ENCODE data around the gene DCHS1. TPM values are rescaled to one million over a fixed set of nuclear protein-coding genes. Genes with fewer than 3 reads are reported as not detected.

The DCHS1 gene
- total and polyA plus RNA-seq, 10 donors = 1.9 to 58.8 (median 36.3) TPM

DNA sequence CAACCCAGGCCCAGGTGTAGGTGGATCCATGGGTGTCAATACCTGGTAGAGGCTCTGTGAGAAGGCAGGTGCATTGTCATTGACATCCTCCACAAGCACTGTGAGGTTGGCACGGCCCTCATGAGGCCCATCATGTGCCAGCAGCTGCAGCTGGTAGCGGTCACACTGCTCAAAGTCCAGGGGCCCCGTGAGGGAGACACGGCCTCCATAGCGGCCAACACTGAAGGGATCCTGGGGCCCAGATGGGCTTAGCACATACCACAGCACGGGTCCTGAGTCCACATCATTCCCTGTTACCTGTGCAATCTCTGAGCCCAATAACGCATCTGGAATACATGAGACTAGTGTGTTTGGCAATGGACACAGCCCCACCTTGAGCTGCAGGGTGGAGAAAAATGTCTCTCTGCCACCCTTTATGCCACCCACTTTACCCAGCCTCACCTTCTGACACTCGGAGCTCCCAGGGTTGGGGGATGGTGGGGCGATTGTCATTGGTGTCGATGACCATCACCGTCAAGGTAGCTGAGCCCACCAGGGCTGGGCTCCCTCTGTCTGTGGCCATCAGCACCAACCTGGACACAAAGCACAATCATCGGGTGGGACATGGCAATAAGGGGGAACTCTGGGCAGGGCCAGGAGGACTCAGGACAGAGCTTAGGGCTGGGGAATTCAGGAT lies 30.3 kb downstream of the DCHS1 start:
- Histone ChIP-seq H3K27ac (no peak overlapping the region), H3K27me3 (replicated peaks in 1 of 7) (no peaks in the 10 kb centered on the region), H3K4me3 (no peak overlapping the region), H3K4me1 (peaks cover 12 to 49% (median 24%) of the 10 kb centered on the region in 6 donors), H3K9me3 (no peaks in the 10 kb centered on the region), H3K36me3 (peaks cover 0 to 66% (median 22%) of the 10 kb centered on the region in 6 donors)
- WGBS, 5 donors = 88 to 94% (median 92%) methylated on average over 9 to 12 of the region's 12 CpGs
- DNase-seq = peak; percentile 57
- intact Hi-C loops (cut with DNase I; ENCODE audit: low total_unique reads) = no loop called here
- TF ChIP-seq, protein P1, sequence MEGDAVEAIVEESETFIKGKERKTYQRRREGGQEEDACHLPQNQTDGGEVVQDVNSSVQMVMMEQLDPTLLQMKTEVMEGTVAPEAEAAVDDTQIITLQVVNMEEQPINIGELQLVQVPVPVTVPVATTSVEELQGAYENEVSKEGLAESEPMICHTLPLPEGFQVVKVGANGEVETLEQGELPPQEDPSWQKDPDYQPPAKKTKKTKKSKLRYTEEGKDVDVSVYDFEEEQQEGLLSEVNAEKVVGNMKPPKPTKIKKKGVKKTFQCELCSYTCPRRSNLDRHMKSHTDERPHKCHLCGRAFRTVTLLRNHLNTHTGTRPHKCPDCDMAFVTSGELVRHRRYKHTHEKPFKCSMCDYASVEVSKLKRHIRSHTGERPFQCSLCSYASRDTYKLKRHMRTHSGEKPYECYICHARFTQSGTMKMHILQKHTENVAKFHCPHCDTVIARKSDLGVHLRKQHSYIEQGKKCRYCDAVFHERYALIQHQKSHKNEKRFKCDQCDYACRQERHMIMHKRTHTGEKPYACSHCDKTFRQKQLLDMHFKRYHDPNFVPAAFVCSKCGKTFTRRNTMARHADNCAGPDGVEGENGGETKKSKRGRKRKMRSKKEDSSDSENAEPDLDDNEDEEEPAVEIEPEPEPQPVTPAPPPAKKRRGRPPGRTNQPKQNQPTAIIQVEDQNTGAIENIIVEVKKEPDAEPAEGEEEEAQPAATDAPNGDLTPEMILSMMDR (IDR thresholded peaks at IDR 0.05 in 8 of 11, conservative IDR thresholded peaks at IDR 0.05 in 3 of 11) = no peak
- no peak for TF ChIP-seq POLR2AphosphoS5 (IDR thresholded peaks at IDR 0.05)
- TF ChIP-seq POLR2A (IDR thresholded peaks at IDR 0.05) = no peak

DNA sequence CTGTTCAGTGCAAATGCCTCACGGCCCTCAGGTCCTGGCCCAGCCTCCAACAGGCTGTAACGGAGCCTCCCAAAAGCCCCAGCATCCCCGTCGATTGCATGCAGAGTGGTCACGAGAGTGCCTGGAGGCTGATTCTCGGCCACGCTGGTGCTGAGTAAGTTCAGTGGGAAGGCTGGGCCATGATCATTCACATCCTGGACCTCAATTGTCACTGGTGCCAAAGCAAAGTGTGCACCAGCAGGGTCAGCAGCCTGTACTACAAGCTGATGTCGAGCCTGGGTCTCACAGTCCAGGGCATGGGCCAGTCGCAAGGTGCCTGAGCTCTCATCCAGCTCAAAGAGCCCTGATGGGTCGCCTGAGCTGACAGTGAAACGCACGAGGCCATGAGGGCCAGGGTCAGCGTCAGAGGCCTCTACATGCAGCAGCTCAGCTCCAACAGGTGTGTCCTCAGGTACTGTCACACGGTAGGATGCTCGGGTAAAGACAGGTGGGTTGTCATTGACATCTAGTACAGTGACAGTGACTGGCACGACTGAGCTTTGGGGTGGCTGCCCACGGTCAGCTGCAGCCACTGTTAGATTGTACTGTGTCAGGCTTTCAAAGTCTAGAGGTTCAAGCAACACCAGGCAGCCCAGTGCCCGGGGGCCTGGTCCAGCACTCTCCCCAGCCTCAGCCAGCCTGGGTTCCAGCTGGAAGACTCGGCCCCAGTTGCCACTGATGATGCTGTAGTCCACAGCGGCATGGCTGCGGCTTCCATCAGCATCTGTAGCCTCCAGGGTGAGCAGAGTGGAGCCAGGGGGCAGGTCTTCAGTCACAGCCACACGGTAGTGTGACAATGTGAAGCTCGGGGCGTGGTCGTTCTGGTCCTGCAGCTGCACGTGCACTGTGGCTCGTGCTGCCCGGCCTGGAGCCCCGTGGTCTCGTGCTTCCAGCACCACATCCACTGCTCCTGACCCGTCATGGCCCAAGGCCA lies 31.9 kb downstream of the DCHS1 start:
- H3K27me3 ChIP-seq (replicated peaks in 1 of 7) = no peaks in the 10 kb centered on the region
- peaks cover 18 to 59% (median 34%) of the 10 kb centered on the region in 6 donors for H3K4me1 ChIP-seq
- peaks cover 0 to 50% (median 10%) of the 10 kb centered on the region in 6 donors for H3K36me3 ChIP-seq
- WGBS, 5 donors = 80 to 91% (median 89%) methylated on average over 16 to 31 of the region's 31 CpGs
- intact Hi-C loops (cut with DNase I; ENCODE audit: low total_unique reads) = no loop called here
- TF ChIP-seq POLR2A (IDR thresholded peaks at IDR 0.05) (no peak), POLR2AphosphoS5 (IDR thresholded peaks at IDR 0.05) (peak in 1 of 3 donors; percentile 18)
- peak; percentile 74 for DNase-seq
- H3K4me3 ChIP-seq = no peak overlapping the region
- no peak overlapping the region for H3K27ac ChIP-seq
- H3K9me3 ChIP-seq = no peaks in the 10 kb centered on the region

DNA sequence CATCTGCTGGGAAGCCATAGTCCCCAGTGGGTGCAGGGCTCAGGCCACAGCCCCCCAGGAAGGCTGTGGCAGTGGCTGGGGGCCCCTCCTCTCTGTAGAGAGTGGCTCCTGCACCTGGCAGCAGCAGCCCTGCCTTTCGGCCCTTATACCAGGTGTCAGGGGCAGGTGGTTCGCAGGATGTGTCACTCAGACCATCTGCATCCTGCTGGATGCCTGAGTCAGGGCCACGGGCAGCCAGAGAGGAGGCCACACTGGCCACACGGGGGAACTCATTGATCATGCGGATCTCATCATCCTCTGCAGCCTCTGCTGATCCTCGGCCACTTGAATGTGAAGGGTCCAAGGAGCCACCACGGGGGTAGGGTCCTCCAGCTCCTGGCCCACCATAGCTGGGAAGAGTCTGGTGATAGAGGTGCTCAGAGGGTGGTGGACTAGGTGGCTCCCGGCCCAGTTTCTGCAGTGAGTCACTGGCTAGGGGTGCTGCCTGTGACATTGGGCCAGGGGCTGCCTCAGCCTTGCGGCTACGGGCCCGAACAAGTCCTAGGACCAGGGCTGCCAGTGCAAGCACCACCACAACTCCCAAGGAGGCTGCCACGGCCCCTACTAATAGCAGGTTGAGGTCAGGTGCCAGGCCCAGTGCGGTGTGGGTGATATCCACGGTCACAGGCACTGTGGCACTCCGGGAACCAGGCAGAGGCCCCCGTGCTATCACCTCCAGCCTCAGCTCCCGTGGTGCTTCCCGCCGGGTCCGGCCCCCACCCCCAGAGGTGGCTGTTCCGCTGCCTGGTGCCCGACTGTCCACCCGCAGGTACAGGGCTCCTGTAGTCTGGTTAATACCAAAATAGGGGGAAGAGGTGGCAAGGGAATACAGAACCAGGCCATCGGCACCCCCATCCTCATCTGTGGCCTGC lies 33.1 kb downstream of the DCHS1 start:
- Histone ChIP-seq H3K4me3 (no peak overlapping the region), H3K4me1 (peaks cover 17 to 61% (median 37%) of the 10 kb centered on the region in 6 donors), H3K27ac (no peak overlapping the region), H3K27me3 (replicated peaks in 1 of 7) (no peaks in the 10 kb centered on the region), H3K36me3 (peaks cover 0 to 47% (median 9%) of the 10 kb centered on the region in 6 donors), H3K9me3 (no peaks in the 10 kb centered on the region)
- peak; percentile 75 for DNase-seq
- no peak for TF ChIP-seq POLR2A (IDR thresholded peaks at IDR 0.05)
- peak in 2 of 3 donors; percentile 20 to 62 for TF ChIP-seq POLR2AphosphoS5 (IDR thresholded peaks at IDR 0.05)
- TF ChIP-seq, protein P1 (IDR thresholded peaks at IDR 0.05 in 8 of 11, conservative IDR thresholded peaks at IDR 0.05 in 3 of 11) = no peak
- WGBS, 5 donors = 76 to 90% (median 86%) methylated on average over 6 to 24 of the region's 24 CpGs
- intact Hi-C loops (cut with DNase I; ENCODE audit: low total_unique reads) = no loop called here

DNA sequence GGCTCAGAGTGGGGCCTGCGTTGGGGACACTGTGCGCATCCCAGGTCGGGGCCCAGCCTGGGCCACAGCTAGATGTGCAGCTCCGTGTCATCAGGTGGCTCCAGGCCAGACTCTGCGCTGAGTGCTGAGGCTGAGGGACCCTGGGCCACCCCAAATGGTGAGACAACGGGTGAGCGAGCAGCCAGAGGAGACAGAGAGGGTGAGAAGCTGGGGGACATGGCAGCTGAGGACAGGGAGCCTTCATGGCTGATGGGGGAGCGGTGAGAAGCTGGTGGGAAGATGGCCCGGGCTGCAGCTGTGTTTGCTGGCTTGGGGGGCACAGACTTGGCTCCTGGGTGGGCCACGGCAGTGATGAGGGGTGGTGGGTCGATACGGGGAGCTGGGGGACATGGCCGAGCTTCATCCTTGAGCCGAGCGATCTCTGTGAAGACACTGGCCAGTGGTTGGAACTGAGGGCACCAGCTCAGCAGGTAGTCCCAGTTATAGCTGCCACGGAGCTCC lies 33.8 kb downstream of the DCHS1 start:
- Histone ChIP-seq H3K4me1 (peaks cover 18 to 61% (median 37%) of the 10 kb centered on the region in 6 donors), H3K4me3 (no peak overlapping the region), H3K36me3 (peaks cover 0 to 48% (median 11%) of the 10 kb centered on the region in 6 donors), H3K27me3 (replicated peaks in 1 of 7) (no peaks in the 10 kb centered on the region), H3K27ac (no peak overlapping the region), H3K9me3 (no peaks in the 10 kb centered on the region)
- peak; percentile 77 for DNase-seq
- TF ChIP-seq POLR2AphosphoS5 (IDR thresholded peaks at IDR 0.05) = no peak
- TF ChIP-seq, protein P1 (IDR thresholded peaks at IDR 0.05 in 8 of 11, conservative IDR thresholded peaks at IDR 0.05 in 3 of 11) = no peak
- no peak for TF ChIP-seq POLR2A (IDR thresholded peaks at IDR 0.05)
- intact Hi-C loops (cut with DNase I; ENCODE audit: low total_unique reads) = no loop called here
- WGBS, 5 donors = 91 to 93% (median 91%) methylated on average over 16 of the region's 16 CpGs

Data from spleen (tissue), 11 donors.